Measurements from ENCODE around the gene EGLN3.

EGLN3 gene

DNA sequence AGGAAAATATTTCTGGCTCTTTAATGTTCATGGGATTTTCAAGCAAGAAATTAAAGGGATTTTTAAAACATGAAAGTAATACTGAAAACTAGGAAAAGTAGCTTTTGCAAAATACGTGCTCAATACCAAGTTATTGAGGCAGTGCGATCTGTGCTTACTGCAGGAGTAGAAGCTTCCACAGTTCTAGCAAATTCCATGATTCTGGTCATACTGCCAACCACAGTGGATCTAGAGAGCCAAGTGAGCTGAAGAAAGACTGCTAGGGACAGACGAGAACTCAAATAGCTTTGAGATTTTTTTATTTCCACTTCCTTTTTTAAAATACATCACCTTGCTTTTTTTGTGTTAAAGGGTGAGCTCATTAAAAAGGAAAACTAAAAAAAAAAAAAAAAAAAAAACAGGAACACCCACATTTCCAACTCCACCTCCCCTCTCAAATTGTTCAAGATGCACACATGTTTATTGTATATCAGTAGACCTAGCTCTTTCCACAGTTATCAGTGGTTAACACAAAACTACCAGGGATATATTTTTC lies 26.2 kb downstream of the EGLN3 start:
- FAIRE-seq, result no peak
- TF ChIP-seq PAX5 (IDR thresholded peaks at IDR 0.05; ENCODE audit: insufficient read depth, low read length, severe bottlenecking) (no peak), SPI1 (IDR thresholded peaks at IDR 0.05; ENCODE audit: low read depth, low read length) (no peak), POU2F2 (IDR thresholded peaks at IDR 0.05; ENCODE audit: low read depth, low read length) (no peak), TAF1 (IDR thresholded peaks at IDR 0.05; ENCODE audit: low read depth, low read length) (no peak), POLR2A (IDR thresholded peaks at IDR 0.05; ENCODE audit: low read depth, low read length) (no peak), POLR2AphosphoS5 (IDR thresholded peaks at IDR 0.05; ENCODE audit: low read depth, low read length) (no peak)

DNA sequence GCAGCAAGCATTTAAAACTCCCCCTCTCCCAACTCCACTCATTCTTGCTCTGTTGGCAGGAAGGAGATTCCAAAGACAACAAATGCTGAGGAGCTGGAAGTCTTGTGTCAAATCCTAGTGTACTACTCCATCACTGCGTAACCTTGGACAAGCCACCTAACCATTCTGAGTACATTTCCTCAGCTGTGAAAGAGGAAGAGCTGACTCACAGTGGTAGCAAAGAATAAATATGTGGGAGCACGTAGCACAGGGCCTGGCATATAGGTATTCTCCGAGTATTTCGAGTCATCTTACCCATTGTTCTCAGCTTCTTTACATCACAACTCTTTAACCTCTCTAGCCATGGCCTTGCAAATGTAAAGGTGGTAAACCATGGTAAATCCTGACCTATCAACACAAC lies 28.7 kb downstream of the EGLN3 start:
- no peak for DNase-seq (ENCODE audit: insufficient read length, low spot score)
- FAIRE-seq, result no peak
- TF ChIP-seq POLR2A (IDR thresholded peaks at IDR 0.05; ENCODE audit: low read depth, low read length) (no peak), POLR2AphosphoS5 (IDR thresholded peaks at IDR 0.05; ENCODE audit: low read depth, low read length) (no peak)

More for the DNA sequence above, 26.2 kb downstream of the EGLN3 start:
- no peak for DNase-seq (ENCODE audit: insufficient read length, low spot score)

DNA sequence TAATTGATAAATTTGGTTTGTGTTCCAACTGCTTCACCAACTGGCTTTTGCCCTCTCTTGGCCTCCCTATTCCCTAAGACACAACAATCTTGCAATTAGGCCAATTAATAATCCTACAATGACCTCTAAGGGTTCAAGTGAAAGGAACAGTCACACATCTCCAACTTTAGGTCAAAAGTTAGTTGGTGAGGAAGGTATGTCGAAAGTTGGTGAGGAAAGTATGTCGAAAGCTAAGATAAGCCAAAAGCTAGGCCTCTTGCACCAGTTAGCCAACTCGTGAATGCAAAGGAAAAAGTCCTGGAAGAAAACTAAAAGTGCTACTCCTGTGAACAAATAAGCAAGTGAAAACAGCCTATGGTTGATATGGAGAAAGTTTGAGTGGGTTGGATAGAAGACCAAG lies 32.6 kb downstream of the EGLN3 start:
- no peak for FAIRE-seq
- no peak for DNase-seq (ENCODE audit: insufficient read length, low spot score)
- TF ChIP-seq POLR2A (IDR thresholded peaks at IDR 0.05; ENCODE audit: low read depth, low read length) (no peak), POLR2AphosphoS5 (IDR thresholded peaks at IDR 0.05; ENCODE audit: low read depth, low read length) (no peak), POU2F2 (IDR thresholded peaks at IDR 0.05; ENCODE audit: low read depth, low read length) (no peak), PAX5 (IDR thresholded peaks at IDR 0.05; ENCODE audit: insufficient read depth, low read length, severe bottlenecking) (no peak), TAF1 (IDR thresholded peaks at IDR 0.05; ENCODE audit: low read depth, low read length) (no peak), SPI1 (IDR thresholded peaks at IDR 0.05; ENCODE audit: low read depth, low read length) (no peak)

DNA sequence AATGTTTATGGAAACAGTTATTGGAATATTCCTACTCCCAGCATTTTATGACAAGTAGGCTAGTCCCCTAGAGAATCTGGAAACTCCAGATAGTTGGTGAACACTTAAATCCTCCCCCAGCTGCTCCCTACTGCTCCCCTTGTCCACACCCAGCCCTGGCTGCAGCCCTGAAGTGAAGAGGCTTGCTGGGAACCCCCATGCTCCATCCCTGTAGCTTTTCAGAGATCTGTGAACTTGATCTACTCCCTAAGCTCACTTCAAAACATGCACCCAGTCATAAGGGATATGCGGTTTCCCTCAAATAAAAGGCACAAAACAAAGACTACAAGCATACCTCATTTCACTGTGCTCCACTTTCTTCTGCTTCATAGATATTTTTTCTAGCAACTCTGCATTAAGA lies 33.2 kb downstream of the EGLN3 start:
- TF ChIP-seq POLR2A (IDR thresholded peaks at IDR 0.05; ENCODE audit: low read depth, low read length) (no peak), SPI1 (IDR thresholded peaks at IDR 0.05; ENCODE audit: low read depth, low read length) (no peak)
- FAIRE-seq (no peak), DNase-seq (ENCODE audit: insufficient read length, low spot score) (no peak)

DNA sequence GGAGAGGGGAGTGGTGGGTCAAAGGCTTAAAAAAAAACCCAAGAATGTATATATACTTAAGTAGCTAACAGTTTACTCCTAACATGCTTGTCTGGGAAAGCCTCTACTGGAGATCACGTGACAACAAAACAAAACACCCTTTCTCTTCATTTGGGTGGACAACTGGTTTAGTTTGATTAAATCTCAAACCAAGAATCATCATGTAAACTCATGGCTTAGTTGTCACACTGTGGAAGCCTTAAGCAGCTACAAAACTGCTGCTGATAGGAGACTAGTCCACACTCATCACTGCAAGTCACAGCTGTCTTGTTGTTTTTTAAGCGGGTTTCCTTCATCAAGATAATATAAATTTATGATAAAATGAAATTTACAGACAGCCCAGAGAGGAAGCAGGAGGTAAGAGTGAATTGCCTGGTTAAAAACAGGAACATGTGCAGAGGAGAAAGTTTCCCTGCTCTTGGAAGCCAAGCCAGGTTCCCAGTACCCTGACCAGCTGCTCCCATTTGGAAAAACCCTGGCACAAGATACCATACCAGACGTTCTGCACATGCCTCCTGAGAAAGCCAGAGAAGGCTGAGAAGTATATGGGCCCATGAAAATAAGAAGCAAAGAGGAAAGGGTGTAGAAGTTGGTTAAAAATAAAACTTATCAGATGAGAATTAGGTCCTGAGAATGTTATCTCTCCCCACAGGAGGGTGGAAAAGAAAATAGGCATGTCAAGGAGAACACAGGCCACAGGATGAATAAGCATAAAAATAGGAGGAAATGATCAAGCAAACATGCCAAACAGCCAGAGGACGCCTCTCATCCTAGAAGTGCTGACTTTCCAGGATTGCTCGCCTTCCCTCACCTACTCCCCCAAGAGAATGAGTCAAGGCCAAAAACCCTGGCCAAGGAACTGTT lies 34.0 kb downstream of the EGLN3 start:
- TF ChIP-seq TAF1 (IDR thresholded peaks at IDR 0.05; ENCODE audit: low read depth, low read length) (no peak), POU2F2 (IDR thresholded peaks at IDR 0.05; ENCODE audit: low read depth, low read length) (no peak), POLR2A (IDR thresholded peaks at IDR 0.05; ENCODE audit: low read depth, low read length) (no peak), POLR2AphosphoS5 (IDR thresholded peaks at IDR 0.05; ENCODE audit: low read depth, low read length) (no peak), SPI1 (IDR thresholded peaks at IDR 0.05; ENCODE audit: low read depth, low read length) (no peak), PAX5 (IDR thresholded peaks at IDR 0.05; ENCODE audit: insufficient read depth, low read length, severe bottlenecking) (no peak)
- FAIRE-seq, result no peak
- DNase-seq (ENCODE audit: insufficient read length, low spot score), result no peak

DNA sequence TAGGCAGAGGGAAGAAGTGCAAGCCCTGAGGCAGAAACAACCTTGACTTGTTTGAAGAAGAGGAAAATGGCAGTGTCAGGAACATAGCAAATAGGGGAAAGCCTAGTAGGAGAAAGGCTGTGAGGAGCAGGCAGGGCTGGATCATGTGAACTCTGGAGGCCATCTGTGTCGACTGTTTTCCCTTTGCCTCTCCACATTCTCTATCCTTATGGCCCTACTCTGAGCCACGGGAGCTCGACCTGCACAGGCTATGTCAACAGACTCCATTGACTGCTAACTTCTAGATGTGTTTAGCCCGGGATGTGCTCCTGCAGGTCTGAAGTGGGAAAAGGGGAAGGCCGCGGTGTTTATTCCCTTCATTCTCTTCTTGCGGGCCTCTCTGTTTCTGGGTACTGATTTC lies 35.2 kb downstream of the EGLN3 start:
- no peak for FAIRE-seq
- TF ChIP-seq POU2F2 (IDR thresholded peaks at IDR 0.05; ENCODE audit: low read depth, low read length) (no peak), PAX5 (IDR thresholded peaks at IDR 0.05; ENCODE audit: insufficient read depth, low read length, severe bottlenecking) (no peak), TAF1 (IDR thresholded peaks at IDR 0.05; ENCODE audit: low read depth, low read length) (no peak), POLR2AphosphoS5 (IDR thresholded peaks at IDR 0.05; ENCODE audit: low read depth, low read length) (no peak), SPI1 (IDR thresholded peaks at IDR 0.05; ENCODE audit: low read depth, low read length) (no peak), POLR2A (IDR thresholded peaks at IDR 0.05; ENCODE audit: low read depth, low read length) (no peak)
- DNase-seq (ENCODE audit: insufficient read length, low spot score), result no peak

DNA sequence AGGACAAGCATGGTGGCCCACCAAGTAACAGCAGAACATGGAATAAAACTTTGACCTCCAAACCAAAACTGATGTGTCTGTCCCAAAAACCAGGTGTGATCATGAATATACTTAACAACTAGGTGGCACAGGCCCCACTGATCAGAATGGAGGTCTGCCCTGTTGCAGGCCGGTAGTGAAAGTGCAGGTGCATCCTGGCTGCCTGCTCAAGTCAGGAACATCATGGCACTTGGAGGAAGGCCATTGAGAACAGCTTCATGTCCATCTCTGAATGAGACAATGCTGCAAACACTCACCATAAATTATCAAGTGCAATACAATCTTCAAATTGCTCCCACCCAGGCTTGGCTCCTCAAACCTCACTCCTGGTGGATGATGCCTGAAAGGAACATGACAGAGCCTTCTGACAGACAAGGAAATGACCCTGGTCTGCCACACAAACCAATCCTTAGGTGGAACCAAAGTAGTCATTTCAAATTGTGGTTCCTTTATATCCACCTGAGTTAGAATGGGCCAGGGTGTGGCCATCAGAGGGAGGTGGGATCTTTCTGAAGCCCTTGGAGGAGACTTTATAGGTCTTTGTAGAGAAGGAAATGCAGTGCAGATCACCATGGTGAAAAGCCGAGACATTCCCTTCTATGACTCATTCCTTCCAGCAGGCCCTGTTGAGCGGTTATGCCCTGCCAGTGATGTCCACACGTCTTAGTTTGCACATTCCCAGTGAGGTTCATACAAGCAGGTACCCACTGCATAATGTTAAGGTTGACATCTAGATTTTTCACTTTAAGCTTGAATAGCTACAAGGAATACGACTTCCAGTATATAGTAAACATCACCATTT lies 36.0 kb downstream of the EGLN3 start:
- no peak for DNase-seq (ENCODE audit: insufficient read length, low spot score)
- FAIRE-seq, result no peak
- TF ChIP-seq POLR2A (IDR thresholded peaks at IDR 0.05; ENCODE audit: low read depth, low read length), result no peak
- TF ChIP-seq SPI1 (IDR thresholded peaks at IDR 0.05; ENCODE audit: low read depth, low read length), result no peak

DNA sequence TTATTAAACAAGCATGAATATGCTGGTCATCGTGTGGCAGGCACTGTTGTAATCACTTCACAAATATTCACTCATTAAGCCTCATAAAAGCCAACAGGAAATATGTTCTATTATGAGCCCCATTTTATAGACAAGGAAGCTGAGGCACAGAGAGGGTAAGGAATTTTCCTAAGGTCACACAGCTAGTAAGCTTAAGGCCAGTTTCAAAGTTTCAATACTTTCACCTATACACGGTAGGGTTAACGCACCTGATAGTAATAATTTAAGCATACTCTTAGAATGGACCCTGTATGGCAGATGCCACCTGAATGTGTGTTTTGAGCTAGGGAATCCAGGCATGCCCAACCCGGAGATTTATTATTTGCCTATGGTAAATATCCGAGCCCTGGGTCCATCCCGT lies 39.8 kb downstream of the EGLN3 start:
- TF ChIP-seq POU2F2 (IDR thresholded peaks at IDR 0.05; ENCODE audit: low read depth, low read length) (no peak), POLR2AphosphoS5 (IDR thresholded peaks at IDR 0.05; ENCODE audit: low read depth, low read length) (no peak), POLR2A (IDR thresholded peaks at IDR 0.05; ENCODE audit: low read depth, low read length) (no peak), PAX5 (IDR thresholded peaks at IDR 0.05; ENCODE audit: insufficient read depth, low read length, severe bottlenecking) (no peak), TAF1 (IDR thresholded peaks at IDR 0.05; ENCODE audit: low read depth, low read length) (no peak), SPI1 (IDR thresholded peaks at IDR 0.05; ENCODE audit: low read depth, low read length) (no peak)
- no peak for FAIRE-seq

DNA sequence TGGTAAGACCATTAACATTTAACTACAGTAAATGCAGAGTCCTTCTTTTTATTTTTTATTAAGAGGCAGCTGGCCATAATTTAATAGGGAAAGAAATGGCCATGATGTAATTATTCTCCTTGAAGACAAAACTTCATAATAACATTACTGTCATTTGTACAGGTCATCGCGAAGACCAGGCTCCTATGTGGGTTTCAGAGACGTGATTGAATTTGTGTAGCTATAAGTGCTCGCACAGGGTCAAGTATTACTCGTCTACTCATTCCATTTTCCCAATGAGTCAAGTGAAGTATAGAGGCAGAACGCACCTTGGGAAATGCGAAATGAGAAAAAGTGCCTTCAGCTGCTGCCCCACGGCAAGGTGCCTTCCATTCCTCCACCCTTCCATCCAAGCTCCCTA lies 40.4 kb downstream of the EGLN3 start:
- FAIRE-seq (no peak), DNase-seq (ENCODE audit: insufficient read length, low spot score) (no peak)

More for the DNA sequence above, 39.8 kb downstream of the EGLN3 start:
- DNase-seq (ENCODE audit: insufficient read length, low spot score), result no peak

More for the DNA sequence above, 40.4 kb downstream of the EGLN3 start:
- no peak for TF ChIP-seq POLR2A (IDR thresholded peaks at IDR 0.05; ENCODE audit: low read depth, low read length)
- no peak for TF ChIP-seq POLR2AphosphoS5 (IDR thresholded peaks at IDR 0.05; ENCODE audit: low read depth, low read length)
- TF ChIP-seq TAF1 (IDR thresholded peaks at IDR 0.05; ENCODE audit: low read depth, low read length), result no peak
- TF ChIP-seq PAX5 (IDR thresholded peaks at IDR 0.05; ENCODE audit: insufficient read depth, low read length, severe bottlenecking), result no peak
- TF ChIP-seq SPI1 (IDR thresholded peaks at IDR 0.05; ENCODE audit: low read depth, low read length), result no peak
- no peak for TF ChIP-seq POU2F2 (IDR thresholded peaks at IDR 0.05; ENCODE audit: low read depth, low read length)
